GM18951 (cell line): Measurements from ENCODE around the gene UGCG.
"Not testable (repeated sequence)": the region's sequence is repeated elsewhere in the genome, so short reads cannot be mapped to it uniquely, and the experiment has no call there.

Source experiments
- POLR2A ChIP-seq: IDR thresholded peaks from 4 replicates; pipeline ENCODE4 v1.6.1; 2011; ENCODE audit warnings: mild to moderate bottlenecking; ENCODE audit not compliant: insufficient read length, insufficient read depth; ENCODE audit errors: extremely low read depth
- in situ Hi-C: fragments of 300-500 bp; cut with MboI; formaldehyde crosslinking; loops from one replicate; pipeline ENCODE4 v1.12.0; 2022; ENCODE audit warnings: low sequenced_read_pairs, mixed read lengths, inconsistent platforms; ENCODE audit not compliant: unreplicated experiment

Gene UGCG

DNA sequence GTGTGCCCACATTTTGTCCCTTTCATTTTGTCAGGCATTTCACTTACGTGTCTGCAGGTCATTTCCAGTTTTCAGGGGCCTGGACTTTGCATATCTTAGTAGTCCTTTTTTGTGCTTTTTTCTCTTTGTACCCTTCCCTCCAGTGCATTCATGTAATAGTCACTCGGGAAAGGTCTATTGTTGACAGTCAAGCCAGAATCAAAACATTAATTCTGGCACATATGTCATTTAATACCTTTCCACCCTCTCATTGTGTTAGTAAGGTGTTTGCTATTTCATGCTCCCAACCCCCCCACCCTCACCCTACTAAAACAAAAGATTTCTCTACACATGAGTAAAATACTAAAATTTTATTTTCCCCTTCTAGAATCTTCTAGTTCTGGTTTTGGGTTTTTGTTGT lies 42.7 kb downstream of the UGCG start:
- in situ Hi-C loops: no loop called here
- no peak for TF ChIP-seq POLR2A

GRCh38 chr9:111940697-111941096 lies 44.1 kb downstream of the UGCG start:
- no peak for TF ChIP-seq POLR2A
- in situ Hi-C loops: no loop called here

DNA sequence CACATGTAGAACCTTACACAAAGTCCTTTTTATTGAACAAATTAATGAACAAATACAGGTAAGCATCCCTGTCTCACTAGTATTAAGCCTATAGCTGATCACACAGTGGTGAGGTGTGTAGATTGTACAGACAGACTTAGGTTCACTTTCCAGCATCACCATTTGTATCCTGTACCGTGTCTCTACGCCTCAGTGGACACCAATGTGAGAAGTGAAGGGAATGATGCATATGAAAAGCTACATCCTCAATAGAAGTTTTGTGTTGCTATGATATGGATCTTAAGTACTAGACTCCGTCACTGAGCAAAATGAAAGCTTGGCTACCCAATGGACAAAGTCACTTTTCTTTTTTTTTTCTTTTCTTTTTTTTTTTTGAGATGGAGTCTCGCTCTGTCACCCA lies 46.6 kb downstream of the UGCG start:
- in situ Hi-C loops: no loop called here
- no peak for TF ChIP-seq POLR2A

DNA sequence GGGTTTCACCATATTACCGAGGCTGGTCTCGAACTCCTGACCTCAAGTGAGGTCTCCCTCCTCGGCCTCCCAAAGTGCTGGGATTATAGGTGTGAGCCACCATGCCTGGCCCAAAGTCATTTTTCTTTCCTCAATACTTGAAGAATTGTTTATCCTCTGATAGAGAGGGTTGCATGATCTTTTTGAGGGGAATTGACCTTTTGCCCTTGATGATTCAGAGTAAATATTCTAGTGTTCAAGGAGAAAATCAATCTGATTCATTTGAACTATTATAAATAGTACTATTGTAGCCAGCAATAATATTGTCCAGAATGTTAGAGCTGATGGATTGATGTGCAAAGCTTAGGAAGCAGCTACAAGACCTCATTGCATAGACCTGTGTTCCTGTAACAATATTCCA lies 47.1 kb downstream of the UGCG start:
- in situ Hi-C loops: no loop called here

GRCh38 chr9:111944241-111944866 lies 47.7 kb downstream of the UGCG start:
- no peak for TF ChIP-seq POLR2A
- in situ Hi-C loops: no loop called here

More for the DNA sequence above, 47.1 kb downstream of the UGCG start:
- TF ChIP-seq POLR2A: no peak

- in situ Hi-C loops: no loop called here
- no peak for TF ChIP-seq POLR2A
Measured at GRCh38 chr9:111945216-111945615, 48.6 kb downstream of the UGCG start.

DNA sequence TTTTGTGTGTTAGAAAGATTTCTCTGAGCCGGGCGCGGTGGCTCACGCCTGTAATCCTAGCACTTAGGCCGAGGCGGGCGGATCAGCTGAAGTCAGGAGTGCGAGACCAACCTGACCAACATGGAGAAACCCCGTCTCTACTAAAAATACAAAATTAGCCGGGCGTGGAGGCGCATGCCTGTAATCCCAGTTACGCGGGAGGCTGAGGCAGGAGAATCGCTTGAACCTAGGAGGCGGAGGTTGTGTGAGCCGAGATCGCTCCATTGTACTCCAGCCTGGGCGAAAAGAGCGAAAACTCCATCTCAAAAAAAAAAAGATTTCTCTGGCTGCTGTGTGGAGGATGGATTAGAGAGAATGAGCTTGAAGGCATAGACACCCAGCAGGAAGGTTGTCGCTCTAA lies 51.5 kb downstream of the UGCG start:
- in situ Hi-C loops: not testable (repeated sequence)

- no peak for TF ChIP-seq POLR2A
- in situ Hi-C loops: no loop called here
Measured at GRCh38 chr9:111948951-111949350, 52.3 kb downstream of the UGCG start.

GRCh38 chr9:111949919-111950318 lies 53.3 kb downstream of the UGCG start:
- in situ Hi-C loops: no loop called here
- TF ChIP-seq POLR2A: no peak

GRCh38 chr9:111952559-111952958 lies 55.9 kb downstream of the UGCG start:
- TF ChIP-seq POLR2A: no peak
- in situ Hi-C loops: no loop called here

- in situ Hi-C loops: no loop called here
- TF ChIP-seq POLR2A: no peak
Measured at GRCh38 chr9:111953444-111953843, 56.8 kb downstream of the UGCG start.

DNA sequence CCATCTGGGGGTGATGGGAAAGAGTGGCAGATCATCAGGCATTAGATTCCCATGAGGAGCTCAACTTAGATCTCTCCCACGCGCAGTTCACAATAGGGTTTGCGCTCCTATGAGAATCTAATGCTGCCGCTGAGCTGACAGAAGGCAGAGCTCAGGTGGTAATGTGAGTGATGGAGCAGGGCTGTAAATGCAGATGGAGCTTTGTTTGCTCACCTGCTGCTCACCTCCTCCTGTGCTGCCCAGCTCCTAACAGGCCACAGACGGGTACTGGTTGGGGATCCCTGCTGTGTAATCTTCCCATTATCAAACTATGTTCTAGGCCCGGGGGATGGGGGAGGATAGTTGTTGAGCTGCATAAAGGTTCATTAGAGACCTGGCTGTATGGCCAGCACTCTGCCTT lies 58.4 kb downstream of the UGCG start:
- in situ Hi-C loops: no loop called here
- TF ChIP-seq POLR2A: no peak

DNA sequence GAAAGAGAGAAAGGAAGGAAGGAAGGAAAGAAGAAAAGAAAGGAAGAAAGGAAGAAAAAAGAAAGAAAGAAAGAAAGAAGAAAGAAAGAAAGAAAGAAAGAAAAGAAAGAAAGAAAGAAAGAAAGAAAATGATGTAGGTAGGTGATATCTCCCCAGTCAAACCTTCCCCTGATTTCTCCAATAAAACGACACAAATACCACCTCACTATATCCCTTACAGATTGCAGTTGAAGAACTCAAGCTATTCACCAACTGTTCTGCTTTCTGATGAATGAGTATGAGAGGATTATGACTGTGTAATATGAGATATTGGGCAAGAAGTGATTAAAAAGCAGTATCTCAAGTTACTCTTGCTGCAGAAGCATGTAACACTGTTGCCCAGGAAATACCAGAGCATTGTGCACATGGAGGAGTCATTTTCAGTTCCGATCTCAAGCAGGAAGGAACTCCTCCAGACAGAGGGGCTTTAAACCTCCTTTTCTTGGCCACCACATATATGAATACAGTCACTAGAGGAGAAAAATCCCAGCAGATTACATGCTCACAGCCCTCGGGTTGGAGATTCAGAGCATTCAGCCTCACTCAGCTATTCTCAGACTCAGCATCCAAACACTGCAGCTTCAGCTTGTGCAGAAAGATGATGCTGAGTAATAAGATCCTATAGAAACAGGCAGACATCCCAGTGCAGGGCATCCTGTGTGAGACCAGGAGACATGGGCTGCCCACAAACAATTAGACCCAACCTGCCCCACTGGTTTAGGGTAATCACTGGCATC lies 61.4 kb downstream of the UGCG start:
- in situ Hi-C loops: no loop called here
- TF ChIP-seq POLR2A: no peak
